Measurements from ENCODE around the gene MPG. TPM values are rescaled to one million over a fixed set of nuclear protein-coding genes. Genes with fewer than 3 reads are reported as not detected.

MPG gene
- total RNA-seq, 3 donors from 2014 or later (not counting 1 experiment from before 2014, with no cell fraction given), result 29.9 to 34.3 (median 31.5) TPM

DNA sequence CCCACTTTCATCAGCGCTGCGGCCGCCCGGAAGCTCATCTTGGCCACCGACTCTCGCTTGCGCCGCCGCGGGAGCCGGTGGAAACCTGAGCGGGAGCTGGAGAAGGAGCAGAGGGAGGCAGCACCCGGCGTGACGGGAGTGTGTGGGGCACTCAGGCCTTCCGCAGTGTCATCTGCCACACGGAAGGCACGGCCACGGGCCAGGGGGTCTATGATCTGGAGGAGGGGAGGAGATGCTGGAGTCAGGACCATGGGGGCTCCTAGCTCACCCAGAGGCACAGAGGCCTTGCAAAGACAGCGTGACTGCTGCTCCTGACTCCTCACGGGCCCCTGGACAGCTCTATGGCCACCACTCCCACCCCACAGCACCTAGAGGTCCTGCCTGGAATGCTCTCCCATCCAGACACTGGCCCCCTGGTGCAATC, 15.0 kb upstream of the MPG start:
- no peak overlapping the region for H3K27ac Mint-ChIP-seq
- Histone ChIP-seq H3K4me3 (ENCODE audit: low read length) (no peak overlapping the region), H3K27me3 (ENCODE audit: control insufficient read depth, insufficient read depth, low read length) (no peaks in the 10 kb centered on the region), H3K9me3 (ENCODE audit: control insufficient read depth, insufficient read depth, low read length) (no peaks in the 10 kb centered on the region), H3K36me3 (ENCODE audit: control insufficient read depth, insufficient read depth, low read length) (no peaks in the 10 kb centered on the region), H3K27ac (ENCODE audit: low read length) (no peak overlapping the region), H3K4me1 (ENCODE audit: control insufficient read depth, insufficient read depth, low read length) (peaks cover 4% of the 10 kb centered on the region)
- TF ChIP-seq, protein P1, sequence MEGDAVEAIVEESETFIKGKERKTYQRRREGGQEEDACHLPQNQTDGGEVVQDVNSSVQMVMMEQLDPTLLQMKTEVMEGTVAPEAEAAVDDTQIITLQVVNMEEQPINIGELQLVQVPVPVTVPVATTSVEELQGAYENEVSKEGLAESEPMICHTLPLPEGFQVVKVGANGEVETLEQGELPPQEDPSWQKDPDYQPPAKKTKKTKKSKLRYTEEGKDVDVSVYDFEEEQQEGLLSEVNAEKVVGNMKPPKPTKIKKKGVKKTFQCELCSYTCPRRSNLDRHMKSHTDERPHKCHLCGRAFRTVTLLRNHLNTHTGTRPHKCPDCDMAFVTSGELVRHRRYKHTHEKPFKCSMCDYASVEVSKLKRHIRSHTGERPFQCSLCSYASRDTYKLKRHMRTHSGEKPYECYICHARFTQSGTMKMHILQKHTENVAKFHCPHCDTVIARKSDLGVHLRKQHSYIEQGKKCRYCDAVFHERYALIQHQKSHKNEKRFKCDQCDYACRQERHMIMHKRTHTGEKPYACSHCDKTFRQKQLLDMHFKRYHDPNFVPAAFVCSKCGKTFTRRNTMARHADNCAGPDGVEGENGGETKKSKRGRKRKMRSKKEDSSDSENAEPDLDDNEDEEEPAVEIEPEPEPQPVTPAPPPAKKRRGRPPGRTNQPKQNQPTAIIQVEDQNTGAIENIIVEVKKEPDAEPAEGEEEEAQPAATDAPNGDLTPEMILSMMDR (IDR thresholded peaks at IDR 0.05), result no peak
- ATAC-seq, result no peak
- 95% methylated on average over 21 of the region's 21 CpGs for WGBS (ENCODE audit: insufficient coverage)
- no peak overlapping the region for H3K4me3 Mint-ChIP-seq
- H3K4me1 Mint-ChIP-seq, result peaks cover 0 to 6% of the 10 kb centered on the region in 2 donors
- no peaks in the 10 kb centered on the region for H3K27me3 Mint-ChIP-seq (ENCODE audit: low read depth in 2 of 2)
- no peaks in the 10 kb centered on the region for H3K9me3 Mint-ChIP-seq
- intact Hi-C loops (cut with micrococcal nuclease), result no loop called here
- H3K36me3 Mint-ChIP-seq, result no peaks in the 10 kb centered on the region
- no peak for DNase-seq

DNA sequence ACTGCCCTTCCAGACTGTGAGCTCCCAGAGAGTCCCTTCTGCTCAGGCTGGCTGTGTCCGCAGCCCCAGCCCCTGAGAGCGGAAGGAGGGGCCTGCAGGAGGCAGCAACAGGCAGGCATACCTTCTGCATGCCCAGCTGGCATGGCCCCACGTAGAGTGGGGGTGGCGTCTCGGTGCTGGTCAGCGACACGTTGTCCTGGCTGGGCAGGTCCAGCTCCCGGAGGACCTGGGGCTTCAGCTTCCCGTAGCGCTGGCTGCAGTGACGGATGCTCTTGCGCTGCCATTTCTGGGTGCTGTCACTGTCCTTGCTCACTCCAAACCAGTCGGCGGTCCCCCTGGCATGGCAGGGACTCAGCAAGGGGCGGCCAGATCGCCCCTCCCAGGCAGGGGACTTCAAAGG, 14.6 kb upstream of the MPG start:
- 94% methylated on average over 16 of the region's 16 CpGs for WGBS (ENCODE audit: insufficient coverage)
- Mint-ChIP-seq H3K9me3 (no peaks in the 10 kb centered on the region), H3K27ac (no peak overlapping the region), H3K4me1 (peaks cover 0 to 6% of the 10 kb centered on the region in 2 donors), H3K4me3 (no peak overlapping the region), H3K27me3 (ENCODE audit: low read depth in 2 of 2) (no peaks in the 10 kb centered on the region), H3K36me3 (no peaks in the 10 kb centered on the region)
- no peak for ATAC-seq
- Histone ChIP-seq H3K4me1 (ENCODE audit: control insufficient read depth, insufficient read depth, low read length) (peaks cover 4% of the 10 kb centered on the region), H3K4me3 (ENCODE audit: low read length) (no peak overlapping the region), H3K27me3 (ENCODE audit: control insufficient read depth, insufficient read depth, low read length) (no peaks in the 10 kb centered on the region), H3K27ac (ENCODE audit: low read length) (no peak overlapping the region), H3K36me3 (ENCODE audit: control insufficient read depth, insufficient read depth, low read length) (no peaks in the 10 kb centered on the region), H3K9me3 (ENCODE audit: control insufficient read depth, insufficient read depth, low read length) (no peaks in the 10 kb centered on the region)
- intact Hi-C loops (cut with micrococcal nuclease), result no loop called here
- DNase-seq, result no peak
- TF ChIP-seq, protein P1 (IDR thresholded peaks at IDR 0.05), result no peak

DNA sequence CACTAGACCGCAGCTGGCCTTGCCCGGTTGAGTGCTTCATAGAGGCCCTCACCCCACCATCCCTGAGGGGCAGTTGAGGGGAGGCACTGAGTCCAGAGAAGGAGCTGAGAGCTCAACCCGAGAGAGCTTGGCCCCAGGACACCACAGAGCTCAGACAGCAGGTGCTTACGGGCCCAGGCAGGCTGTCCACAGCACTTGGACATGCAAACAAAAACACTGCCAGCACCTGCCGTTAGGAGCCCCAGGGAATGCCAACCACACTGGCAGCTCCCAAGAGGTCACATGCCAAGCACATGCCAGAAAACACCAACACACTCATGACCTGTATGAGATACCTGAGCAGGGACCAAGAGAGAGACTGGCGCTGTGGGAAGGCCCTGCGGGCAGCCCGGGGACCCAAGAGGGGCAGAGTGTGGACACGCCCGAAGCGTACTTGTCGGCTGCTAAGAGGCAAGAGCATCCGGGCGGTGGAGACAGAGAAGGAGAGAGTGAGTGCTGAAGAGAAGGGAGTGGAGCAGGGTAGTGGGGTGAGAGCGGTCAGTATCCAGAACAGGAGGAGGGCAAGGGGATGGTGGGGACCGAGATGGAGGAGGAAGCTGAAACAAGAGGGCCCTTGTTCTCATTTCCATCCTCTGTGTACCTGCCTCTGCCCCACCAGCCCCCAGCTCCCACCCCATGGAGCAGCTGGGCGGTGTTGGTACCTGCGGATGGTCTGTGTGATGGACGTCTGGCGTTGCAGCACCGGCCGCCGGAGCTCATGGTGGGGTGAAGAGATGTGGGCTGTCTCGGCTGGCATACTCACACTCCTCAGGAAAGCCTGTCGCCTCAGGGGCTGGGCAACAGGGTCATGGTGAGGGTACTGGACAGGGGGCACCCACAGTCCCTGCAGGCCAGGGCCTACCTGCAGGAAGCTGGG, 13.8 kb upstream of the MPG start:
- no peaks in the 10 kb centered on the region for H3K36me3 ChIP-seq (ENCODE audit: control insufficient read depth, insufficient read depth, low read length)
- H3K4me1 ChIP-seq (ENCODE audit: control insufficient read depth, insufficient read depth, low read length), result peaks cover 4% of the 10 kb centered on the region
- no peak overlapping the region for H3K4me3 ChIP-seq (ENCODE audit: low read length)
- Mint-ChIP-seq H3K27me3 (ENCODE audit: low read depth in 2 of 2) (no peaks in the 10 kb centered on the region), H3K9me3 (no peaks in the 10 kb centered on the region), H3K4me3 (no peak overlapping the region), H3K4me1 (peaks cover 0 to 6% of the 10 kb centered on the region in 2 donors), H3K27ac (no peak overlapping the region), H3K36me3 (no peaks in the 10 kb centered on the region)
- no peaks in the 10 kb centered on the region for H3K27me3 ChIP-seq (ENCODE audit: control insufficient read depth, insufficient read depth, low read length)
- TF ChIP-seq, protein P1 (IDR thresholded peaks at IDR 0.05), result no peak
- WGBS (ENCODE audit: insufficient coverage), result 94% methylated on average over 24 of the region's 25 CpGs
- intact Hi-C loops (cut with micrococcal nuclease), result no loop called here
- no peak overlapping the region for H3K27ac ChIP-seq (ENCODE audit: low read length)
- DNase-seq (no peak), ATAC-seq (no peak)
- H3K9me3 ChIP-seq (ENCODE audit: control insufficient read depth, insufficient read depth, low read length), result no peaks in the 10 kb centered on the region
